Activated gamma-delta T cell (primary cell): Measurements from ENCODE around the gene FBXO42.

Experiments used
- DNase-seq: peaks from one replicate; lab custom pipeline; 2025; lab: John Stamatoyannopoulos, UW
- total RNA-seq, 2 donors: gene quantifications; one replicate each; lab custom pipeline; 2026; lab: John Stamatoyannopoulos, UW

The FBXO42 gene
- total RNA-seq, result 67.2 to 74.0 reads per million in 2 donors

GRCh38 chr1:16351994-16352841 is at the start of gene FBXO42:
Gene FBXO42 (minus strand): TSS chr1:16352480. CDS start chr1:16315418, 37,062 bp downstream.
- peak; percentile 89 for DNase-seq

- no peak for DNase-seq
Measured at GRCh38 chr1:16398371-16398953, 46.2 kb upstream of the FBXO42 start.

- DNase-seq, result no peak
Measured at GRCh38 chr1:16397120-16397519, 44.8 kb upstream of the FBXO42 start.

GRCh38 chr1:16396591-16396990 is 44.3 kb upstream of the FBXO42 start:
- no peak for DNase-seq

- DNase-seq, result no peak
Measured at GRCh38 chr1:16394977-16395376, 42.7 kb upstream of the FBXO42 start.

- no peak for DNase-seq
Measured at GRCh38 chr1:16393570-16394521, 41.6 kb upstream of the FBXO42 start.

GRCh38 chr1:16392740-16393569 is 40.7 kb upstream of the FBXO42 start:
- DNase-seq, result no peak

- no peak for DNase-seq
Measured at GRCh38 chr1:16391411-16391810, 39.1 kb upstream of the FBXO42 start.

GRCh38 chr1:16387201-16388188 is 35.2 kb upstream of the FBXO42 start:
- DNase-seq, result no peak

GRCh38 chr1:16386454-16387113 is 34.3 kb upstream of the FBXO42 start:
- no peak for DNase-seq

GRCh38 chr1:16385659-16386453 is 33.6 kb upstream of the FBXO42 start:
- no peak for DNase-seq

GRCh38 chr1:16383888-16384287 is 31.6 kb upstream of the FBXO42 start:
- no peak for DNase-seq

- DNase-seq, result no peak
Measured at GRCh38 chr1:16380868-16381267, 28.6 kb upstream of the FBXO42 start.

- no peak for DNase-seq
Measured at GRCh38 chr1:16378443-16378842, 26.2 kb upstream of the FBXO42 start.

GRCh38 chr1:16376971-16377370 is 24.7 kb upstream of the FBXO42 start:
- DNase-seq, result no peak

- DNase-seq, result no peak
Measured at GRCh38 chr1:16375521-16376340, 23.5 kb upstream of the FBXO42 start.

GRCh38 chr1:16374266-16374665 is 22.0 kb upstream of the FBXO42 start:
- DNase-seq, result no peak
